ENCODE measurements around the gene WDR86. TPM values are rescaled to one million over a fixed set of nuclear protein-coding genes. Genes with fewer than 3 reads are reported as not detected.

WDR86 gene
- total and polyA plus RNA-seq, 2 of the 4 experiments (the other 2 are of a cell fraction) = not detected

DNA sequence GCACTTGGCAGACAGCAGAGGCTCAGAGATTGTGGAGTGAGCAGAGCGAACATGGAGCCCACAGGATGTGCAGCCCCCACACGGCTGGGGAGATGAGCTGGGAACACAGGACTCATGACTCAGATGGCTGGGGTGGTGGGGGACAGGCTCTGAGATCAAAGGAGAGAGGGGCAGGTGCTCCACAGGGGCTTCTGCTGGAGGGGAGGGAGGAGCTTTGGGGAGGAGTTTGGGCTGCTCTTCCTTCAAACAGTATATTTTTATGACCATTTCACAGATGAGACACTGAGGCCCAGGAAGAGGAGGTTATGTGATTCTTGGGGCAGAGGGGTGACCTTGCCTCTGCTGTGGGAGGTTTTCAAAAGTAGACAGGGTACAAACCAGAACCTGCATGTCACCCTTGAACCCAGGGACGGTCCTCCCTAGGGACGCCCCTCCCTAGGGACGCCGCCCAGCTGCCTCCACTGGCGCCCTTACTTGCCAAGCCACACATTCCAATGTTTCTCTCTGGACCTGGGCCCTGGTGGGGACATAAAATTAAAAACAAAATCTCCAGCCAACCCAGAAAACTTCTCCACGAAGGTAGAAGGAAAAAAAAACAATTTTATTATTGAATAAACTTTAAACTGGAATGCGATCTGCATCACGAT, 31.1 kb upstream of the WDR86 start:
- no peak overlapping the region for H2BK15ac ChIP-seq (ENCODE audit: low read depth, low read length)
- ATAC-seq (ENCODE audit: low read depth) (no peak), DNase-seq (no peak)
- peaks cover 6% of the 10 kb centered on the region; the same call in 1 of the 2 replicates for H3K4me1 ChIP-seq (ENCODE audit: control insufficient read depth, insufficient read depth, low read length)
- no peak overlapping the region for H3K4ac ChIP-seq (ENCODE audit: low read depth, low read length)
- no peak overlapping the region for H4K91ac ChIP-seq (ENCODE audit: insufficient read depth, low read depth, low read length)
- H2BK120ac ChIP-seq (ENCODE audit: low read depth, low read length) = no peak overlapping the region
- H3K4me2 ChIP-seq (ENCODE audit: low read depth, low read length) = no peak overlapping the region
- BruUV-seq (replicated peaks) = no TSS peak
- no peaks in the 10 kb centered on the region for H4K20me1 ChIP-seq (ENCODE audit: insufficient read depth, low read length)
- no peak overlapping the region for H3K56ac ChIP-seq (ENCODE audit: extremely low read depth, insufficient read depth, low read length)
- in situ Hi-C loops (cut with MboI; ENCODE audit: low sequenced_read_pairs) (no loop called here), dilution Hi-C loops (cut with HindIII; ENCODE audit: low sequenced_read_pairs, unreplicated experiment) (no loop called here), intact Hi-C loops (cut with micrococcal nuclease) (no loop called here)
- no peaks in the 10 kb centered on the region for H3K79me1 ChIP-seq (ENCODE audit: low read depth in 1 of 2, low read length in 2 of 2)
- H3K27me3 ChIP-seq (ENCODE audit: control insufficient read depth, insufficient read depth, low read length) = peaks cover 16% of the 10 kb centered on the region
- 60% methylated on average over 2 of the region's 10 CpGs; no CpG with 5 or more reads in 1 of the 2 experiments for WGBS, 2 experiments (ENCODE audit: extremely low coverage in 2 of 2, insufficient read length in 1 of 2)
- no peak overlapping the region for H3K27ac ChIP-seq (ENCODE audit: insufficient read depth, low read length)
- H2AFZ ChIP-seq (replicated peaks; ENCODE audit: low read length, poor library complexity) = no peak overlapping the region
- no peaks in the 10 kb centered on the region for H3K36me3 ChIP-seq (ENCODE audit: control insufficient read depth, insufficient read depth, low read length)
- no peak overlapping the region for H3K23ac ChIP-seq (ENCODE audit: low read depth, low read length)
- H2AK9ac ChIP-seq (replicated peaks; ENCODE audit: low read depth, low read length, poor library complexity) = no peak overlapping the region
- no peak overlapping the region for H3K4me3 ChIP-seq (ENCODE audit: insufficient read depth, low read depth, low read length)
- no peak overlapping the region for H2AK5ac ChIP-seq (ENCODE audit: low read depth, low read length)
- TF ChIP-seq BHLHE40 (IDR thresholded peaks at IDR 0.05; ENCODE audit: low read depth, low read length) (no peak), NFE2L2 (IDR thresholded peaks at IDR 0.05; ENCODE audit: low read depth, low read length) (no peak), CEBPB (IDR thresholded peaks at IDR 0.05; ENCODE audit: low read depth, low read length) (no peak), RCOR1 (IDR thresholded peaks at IDR 0.05; ENCODE audit: insufficient replicate concordance, low read length) (no peak), MAFK (IDR thresholded peaks at IDR 0.05; ENCODE audit: low read depth, low read length) (no peak), FOS (IDR thresholded peaks at IDR 0.05; ENCODE audit: low read depth, low read length) (no peak), CHD1 (IDR thresholded peaks at IDR 0.05; ENCODE audit: low read depth, low read length) (no peak), RAD21 (IDR thresholded peaks at IDR 0.05; ENCODE audit: low read length) (no peak), MAZ (IDR thresholded peaks at IDR 0.05; ENCODE audit: borderline replicate concordance, low read depth, low read length) (no peak), RFX5 (IDR thresholded peaks at IDR 0.05; ENCODE audit: low read depth, low read length) (no peak), SMC3 (IDR thresholded peaks at IDR 0.05; ENCODE audit: low read depth, low read length) (no peak)
- TF ChIP-seq, protein P1, sequence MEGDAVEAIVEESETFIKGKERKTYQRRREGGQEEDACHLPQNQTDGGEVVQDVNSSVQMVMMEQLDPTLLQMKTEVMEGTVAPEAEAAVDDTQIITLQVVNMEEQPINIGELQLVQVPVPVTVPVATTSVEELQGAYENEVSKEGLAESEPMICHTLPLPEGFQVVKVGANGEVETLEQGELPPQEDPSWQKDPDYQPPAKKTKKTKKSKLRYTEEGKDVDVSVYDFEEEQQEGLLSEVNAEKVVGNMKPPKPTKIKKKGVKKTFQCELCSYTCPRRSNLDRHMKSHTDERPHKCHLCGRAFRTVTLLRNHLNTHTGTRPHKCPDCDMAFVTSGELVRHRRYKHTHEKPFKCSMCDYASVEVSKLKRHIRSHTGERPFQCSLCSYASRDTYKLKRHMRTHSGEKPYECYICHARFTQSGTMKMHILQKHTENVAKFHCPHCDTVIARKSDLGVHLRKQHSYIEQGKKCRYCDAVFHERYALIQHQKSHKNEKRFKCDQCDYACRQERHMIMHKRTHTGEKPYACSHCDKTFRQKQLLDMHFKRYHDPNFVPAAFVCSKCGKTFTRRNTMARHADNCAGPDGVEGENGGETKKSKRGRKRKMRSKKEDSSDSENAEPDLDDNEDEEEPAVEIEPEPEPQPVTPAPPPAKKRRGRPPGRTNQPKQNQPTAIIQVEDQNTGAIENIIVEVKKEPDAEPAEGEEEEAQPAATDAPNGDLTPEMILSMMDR (conservative IDR thresholded peaks at IDR 0.05; ENCODE audit: low read depth, low read length) = no peak
- TF ChIP-seq, protein P2, sequence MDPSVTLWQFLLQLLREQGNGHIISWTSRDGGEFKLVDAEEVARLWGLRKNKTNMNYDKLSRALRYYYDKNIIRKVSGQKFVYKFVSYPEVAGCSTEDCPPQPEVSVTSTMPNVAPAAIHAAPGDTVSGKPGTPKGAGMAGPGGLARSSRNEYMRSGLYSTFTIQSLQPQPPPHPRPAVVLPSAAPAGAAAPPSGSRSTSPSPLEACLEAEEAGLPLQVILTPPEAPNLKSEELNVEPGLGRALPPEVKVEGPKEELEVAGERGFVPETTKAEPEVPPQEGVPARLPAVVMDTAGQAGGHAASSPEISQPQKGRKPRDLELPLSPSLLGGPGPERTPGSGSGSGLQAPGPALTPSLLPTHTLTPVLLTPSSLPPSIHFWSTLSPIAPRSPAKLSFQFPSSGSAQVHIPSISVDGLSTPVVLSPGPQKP (IDR thresholded peaks at IDR 0.05; ENCODE audit: borderline replicate concordance, low read depth, low read length) = no peak
- TF ChIP-seq, protein P3, sequence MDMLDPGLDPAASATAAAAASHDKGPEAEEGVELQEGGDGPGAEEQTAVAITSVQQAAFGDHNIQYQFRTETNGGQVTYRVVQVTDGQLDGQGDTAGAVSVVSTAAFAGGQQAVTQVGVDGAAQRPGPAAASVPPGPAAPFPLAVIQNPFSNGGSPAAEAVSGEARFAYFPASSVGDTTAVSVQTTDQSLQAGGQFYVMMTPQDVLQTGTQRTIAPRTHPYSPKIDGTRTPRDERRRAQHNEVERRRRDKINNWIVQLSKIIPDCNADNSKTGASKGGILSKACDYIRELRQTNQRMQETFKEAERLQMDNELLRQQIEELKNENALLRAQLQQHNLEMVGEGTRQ (IDR thresholded peaks at IDR 0.05; ENCODE audit: low read depth, low read length) = no peak
- no peaks in the 10 kb centered on the region for H3K9me3 ChIP-seq (ENCODE audit: control insufficient read depth, insufficient read depth, low read length)
- ChIA-PET POLR2A (ENCODE audit: unreplicated experiment) (no interaction called here), CTCF (interaction anchor here (0.8 kb wide), 1 partner anchor 73 kb away, joined by 3 read pairs; no protein-coding TSS in a partner anchor)
- H2BK20ac ChIP-seq (ENCODE audit: low read depth, low read length) = no peak overlapping the region
- no peaks in the 10 kb centered on the region for H3K9me1 ChIP-seq (ENCODE audit: insufficient read depth, low read length)
- no peak overlapping the region for H3K14ac ChIP-seq (replicated peaks; ENCODE audit: low read depth, low read length)
- no peak overlapping the region for H3K9ac ChIP-seq (ENCODE audit: low read depth, low read length)
- no peak overlapping the region; the same call in 1 of the 2 replicates for H3K18ac ChIP-seq (ENCODE audit: low read depth, low read length)
- H4K5ac ChIP-seq (ENCODE audit: low read depth, low read length) = no peak overlapping the region; the same call in 1 of the 2 replicates
- H2BK5ac ChIP-seq (ENCODE audit: low read depth, low read length, poor library complexity, severe bottlenecking) = no peak overlapping the region
- H4K8ac ChIP-seq (ENCODE audit: low read depth in 2 of 2, low read length in 2 of 2) = no peak overlapping the region
